DOHH2 (cell line): ENCODE results near the gene TRPM2.

Experiments used
- CTCF ChIP-seq: fragments of 200-600 bp; sonication (generic); IDR thresholded peaks from one replicate; pipeline ENCODE4 v1.5.1; 2014; ENCODE audit warnings: antibody characterized with exemption, mild to moderate bottlenecking, low read depth, low read length; ENCODE audit not compliant: poor library complexity, severe bottlenecking
- EZH2phosphoT487 ChIP-seq: fragments of 200-600 bp; sonication (generic); IDR thresholded peaks from 2 replicates; pipeline ENCODE4 v1.6.1; 2017; ENCODE audit warnings: borderline replicate concordance, mild to moderate bottlenecking, antibody characterized with exemption, low read length, moderate library complexity, mixed read lengths

GRCh38 chr21:44428281-44428960 is 75.0 kb downstream of the TRPM2 start:
- TF ChIP-seq CTCF (no peak), EZH2phosphoT487 (no peak)
